Neural cell (in vitro differentiated cells): ENCODE results near the gene GET4. TPM values are rescaled to one million over a fixed set of nuclear protein-coding genes. Genes with fewer than 3 reads are reported as not detected.

Experiments
- H2AFZ ChIP-seq: fragments of 200-600, 300-800 bp; sonication (generic), shearing (Covaris generic); 2 replicates; pipeline ENCODE4 v1.6.0; 2014; ENCODE audit warnings: low read depth, mild to moderate bottlenecking, antibody characterized with exemption, low read length, moderate library complexity
- H3F3A ChIP-seq: fragments of 200-600 bp; shearing (Covaris generic); 2 replicates; pipeline ENCODE4 v1.6.1; 2016; ENCODE audit warnings: mild to moderate bottlenecking, moderate library complexity, mixed read lengths, antibody characterized with exemption, low read length; ENCODE audit not compliant: insufficient read depth, poor library complexity, severe bottlenecking
- H3K27ac ChIP-seq: fragments of 200-600, 300-800 bp; sonication (generic), shearing (Covaris generic); 2 replicates; pipeline ENCODE4 v1.5.1; 2014; ENCODE audit warnings: mild to moderate bottlenecking, low read length, moderate library complexity
- H3K27me3 ChIP-seq: fragments of 300-800, 200-600 bp; sonication (generic), shearing (Covaris generic); 2 replicates; pipeline ENCODE4 v1.6.0; 2014; ENCODE audit warnings: mild to moderate bottlenecking, low read depth, low read length, moderate library complexity; ENCODE audit not compliant: insufficient read depth
- H3K36me3 ChIP-seq: fragments of 300-800, 200-600 bp; sonication (generic), shearing (Covaris generic); 2 replicates; pipeline ENCODE4 v1.5.1; 2014; ENCODE audit warnings: mild to moderate bottlenecking, antibody characterized with exemption, low read length, moderate library complexity; ENCODE audit not compliant: insufficient read depth
- H3K4me2 ChIP-seq: fragments of 300-800, 200-600 bp; sonication (generic), shearing (Covaris generic); 2 replicates; pipeline ENCODE4 v1.6.0; 2014; ENCODE audit warnings: mild to moderate bottlenecking, low read length
- H3K4me3 ChIP-seq: fragments of 300-800, 200-600 bp; sonication (generic), shearing (Covaris generic); 2 replicates; pipeline ENCODE4 v1.5.1; 2014; ENCODE audit warnings: mild to moderate bottlenecking, low read length, moderate library complexity
- H3K79me2 ChIP-seq: fragments of 200-600 bp; shearing (Covaris generic); replicated peaks from 2 replicates; pipeline ENCODE4 v1.6.0; 2014; ENCODE audit warnings: mild to moderate bottlenecking, low read length, moderate library complexity; ENCODE audit not compliant: insufficient read depth
- H3K9ac ChIP-seq: fragments of 300-800, 200-600 bp; sonication (generic), shearing (Covaris generic); 2 replicates; pipeline ENCODE4 v1.6.1; 2016; ENCODE audit warnings: mild to moderate bottlenecking, low read length, mixed read lengths
- H3K9me2 ChIP-seq: fragments of 200-600 bp; shearing (Covaris generic); 2 replicates; pipeline ENCODE4 v1.6.1; 2016; ENCODE audit warnings: mild to moderate bottlenecking, low read length, mixed read lengths; ENCODE audit not compliant: insufficient read depth
- H3K9me3 ChIP-seq: fragments of 200-600, 300-800 bp; sonication (generic), shearing (Covaris generic); 2 replicates; pipeline ENCODE4 v1.6.1; 2016; ENCODE audit warnings: mild to moderate bottlenecking, mixed run types, low read length, moderate library complexity, mixed read lengths
- H4K20me1 ChIP-seq: fragments of 200-600 bp; shearing (Covaris generic); 2 replicates; pipeline ENCODE4 v1.6.1; 2016; ENCODE audit warnings: mild to moderate bottlenecking, mixed run types; ENCODE audit not compliant: insufficient read depth
- CTCF ChIP-seq: fragments of 450-650 bp; IDR thresholded peaks from 2 replicates; pipeline ENCODE4 v1.5.1; 2014; ENCODE audit warnings: antibody characterized with exemption, mild to moderate bottlenecking, moderate library complexity; ENCODE audit not compliant: poor library complexity, severe bottlenecking
- EP300 ChIP-seq: fragments of 450-650 bp; conservative IDR thresholded peaks from 2 replicates; pipeline ENCODE4 v1.6.1; 2014; ENCODE audit warnings: antibody characterized with exemption, mild to moderate bottlenecking, moderate library complexity; ENCODE audit not compliant: poor library complexity, severe bottlenecking
- EZH2 ChIP-seq: fragments of 200-600, 300-800 bp; shearing (Covaris generic), sonication (generic); IDR thresholded peaks from 2 replicates; pipeline ENCODE4 v1.6.1; 2014; ENCODE audit warnings: antibody characterized with exemption, low read length, borderline replicate concordance, mild to moderate bottlenecking; ENCODE audit not compliant: insufficient read depth, poor library complexity, severe bottlenecking
- MXI1 ChIP-seq: fragments of 450-650 bp; conservative IDR thresholded peaks from 2 replicates; pipeline ENCODE4 v1.6.1; 2014; ENCODE audit warnings: antibody characterized with exemption, mild to moderate bottlenecking; ENCODE audit not compliant: poor library complexity, severe bottlenecking
- POLR2AphosphoS5 ChIP-seq: IDR thresholded peaks from 2 replicates; pipeline ENCODE4 v1.6.1; 2012
- RAD21 ChIP-seq: fragments of 450-650 bp; conservative IDR thresholded peaks from 2 replicates; pipeline ENCODE4 v1.6.1; 2014; ENCODE audit warnings: antibody characterized with exemption, mild to moderate bottlenecking, moderate library complexity
- REST ChIP-seq: IDR thresholded peaks from 2 replicates; pipeline ENCODE4 v1.6.1; 2012; ENCODE audit warnings: borderline replicate concordance
- SMC3 ChIP-seq: fragments of 450-650 bp; conservative IDR thresholded peaks from 2 replicates; pipeline ENCODE4 v1.6.1; 2014; ENCODE audit warnings: antibody characterized with exemption, mild to moderate bottlenecking, moderate library complexity; ENCODE audit not compliant: poor library complexity
- TAF1 ChIP-seq: IDR thresholded peaks from 2 replicates; pipeline ENCODE4 v1.6.1; 2012; ENCODE audit warnings: low read depth
- polyA plus RNA-seq: library from polyadenylated mRNA; depleted of rRNA; stranded (reverse); fragments of >200 nt; gene quantifications from 2 replicates; pipeline ENCODE4 v1.2.3, GENCODE V29; 2014

Gene GET4
- polyA plus RNA-seq, 1 donor from 2014 or later: 63.8 TPM

- Histone ChIP-seq H3K27ac (no peak within 1 kb of the TSS), H3K79me2 (peaks cover 54% of the 10 kb centered on the region), H3K9ac (no peak within 1 kb of the TSS), H3K36me3 (no peaks in the 10 kb centered on the region), H3K9me3 (no peaks in the 10 kb centered on the region), H3K4me3 (no peak within 1 kb of the TSS), H3K4me2 (no peak within 1 kb of the TSS), H3K9me2 (no peaks in the 10 kb centered on the region), H3K27me3 (no peaks in the 10 kb centered on the region), H2AFZ (no peak within 1 kb of the TSS), H4K20me1 (no peaks in the 10 kb centered on the region), H3F3A (no peaks in the 10 kb centered on the region)
- TF ChIP-seq EP300 (no peak), TAF1 (no peak), REST (no peak), MXI1 (no peak), CTCF (no peak), EZH2 (no peak), RAD21 (no peak), POLR2AphosphoS5 (no peak), SMC3 (no peak)
Measured at GRCh38 chr7:832167-832967, 44.0 kb upstream of the GET4 start, which contains the start of gene SUN1. TSS of gene SUN1 (plus strand) at chr7:832476. CDS start at chr7:832525, 49 bp downstream.

- TF ChIP-seq SMC3 (no peak), CTCF (no peak), EZH2 (no peak)
Measured at GRCh38 chr7:832968-833424, 43.4 kb upstream of the GET4 start.

More at GRCh38 chr7:832968-833424, 43.4 kb upstream of the GET4 start:
- H3K9me3 ChIP-seq: no peaks in the 10 kb centered on the region
- H3K27ac ChIP-seq: no peak overlapping the region
- no peaks in the 10 kb centered on the region for H3K36me3 ChIP-seq
- H3K4me3 ChIP-seq: no peak overlapping the region
- peaks cover 49% of the 10 kb centered on the region for H3K79me2 ChIP-seq
- H3K4me2 ChIP-seq: no peak overlapping the region
- no peak overlapping the region for H3K9ac ChIP-seq
- no peaks in the 10 kb centered on the region for H4K20me1 ChIP-seq
- no peaks in the 10 kb centered on the region for H3K27me3 ChIP-seq
- no peak overlapping the region for H2AFZ ChIP-seq
- H3K9me2 ChIP-seq: no peaks in the 10 kb centered on the region
- H3F3A ChIP-seq: no peaks in the 10 kb centered on the region
